ENCODE data around the gene COMMD8. TPM values are rescaled to one million over a fixed set of nuclear protein-coding genes. Genes with fewer than 3 reads are reported as not detected.
"Not testable (repeated sequence)": the region's sequence is repeated elsewhere in the genome, so short reads cannot be mapped to it uniquely, and the experiment has no call there.

COMMD8 gene
- total and polyA plus RNA-seq, 3 donors from 2014 or later: 15.2 to 30.2 (median 17.8) TPM

DNA sequence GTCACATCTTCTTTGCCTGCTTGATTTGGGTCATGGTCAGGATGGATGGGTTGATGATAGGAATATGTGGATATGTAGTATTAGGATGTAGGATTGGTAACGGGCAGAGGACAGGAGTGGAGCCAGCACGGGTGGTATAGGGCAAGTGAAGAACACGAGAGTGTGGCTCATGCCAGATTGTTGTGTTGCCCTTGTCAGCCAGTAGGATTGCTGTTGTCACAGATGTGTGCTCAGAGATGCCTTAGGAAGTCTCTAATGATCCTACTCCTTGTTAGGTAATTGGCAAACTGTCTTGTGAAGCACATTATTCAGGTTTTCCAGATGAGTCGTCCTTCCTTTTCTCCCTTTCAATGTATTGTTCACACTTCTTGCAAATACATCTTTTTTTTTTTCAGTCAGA, 27.0 kb upstream of the COMMD8 start:
- H3K4me3 ChIP-seq: no peak overlapping the region
- WGBS, 2 donors: 70 to 76% methylated on average over 4 of the region's 4 CpGs
- peaks cover 13% of the 10 kb centered on the region for H3K4me1 ChIP-seq
- no peaks in the 10 kb centered on the region for H3K9me3 ChIP-seq
- no peaks in the 10 kb centered on the region for H3K27me3 ChIP-seq
- no peaks in the 10 kb centered on the region for H3K36me3 ChIP-seq (ENCODE audit: low read depth, missing control alignments)
- intact Hi-C loops (cut with DNase I; ENCODE audit: low total_unique reads): no loop called here
- DNase-seq: no peak
- H3K27ac ChIP-seq: no peak overlapping the region
- TF ChIP-seq, protein P1, sequence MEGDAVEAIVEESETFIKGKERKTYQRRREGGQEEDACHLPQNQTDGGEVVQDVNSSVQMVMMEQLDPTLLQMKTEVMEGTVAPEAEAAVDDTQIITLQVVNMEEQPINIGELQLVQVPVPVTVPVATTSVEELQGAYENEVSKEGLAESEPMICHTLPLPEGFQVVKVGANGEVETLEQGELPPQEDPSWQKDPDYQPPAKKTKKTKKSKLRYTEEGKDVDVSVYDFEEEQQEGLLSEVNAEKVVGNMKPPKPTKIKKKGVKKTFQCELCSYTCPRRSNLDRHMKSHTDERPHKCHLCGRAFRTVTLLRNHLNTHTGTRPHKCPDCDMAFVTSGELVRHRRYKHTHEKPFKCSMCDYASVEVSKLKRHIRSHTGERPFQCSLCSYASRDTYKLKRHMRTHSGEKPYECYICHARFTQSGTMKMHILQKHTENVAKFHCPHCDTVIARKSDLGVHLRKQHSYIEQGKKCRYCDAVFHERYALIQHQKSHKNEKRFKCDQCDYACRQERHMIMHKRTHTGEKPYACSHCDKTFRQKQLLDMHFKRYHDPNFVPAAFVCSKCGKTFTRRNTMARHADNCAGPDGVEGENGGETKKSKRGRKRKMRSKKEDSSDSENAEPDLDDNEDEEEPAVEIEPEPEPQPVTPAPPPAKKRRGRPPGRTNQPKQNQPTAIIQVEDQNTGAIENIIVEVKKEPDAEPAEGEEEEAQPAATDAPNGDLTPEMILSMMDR (IDR thresholded peaks at IDR 0.05): peak in 1 of 3 experiments; percentile 33
- TF ChIP-seq POLR2A (IDR thresholded peaks at IDR 0.05): no peak

DNA sequence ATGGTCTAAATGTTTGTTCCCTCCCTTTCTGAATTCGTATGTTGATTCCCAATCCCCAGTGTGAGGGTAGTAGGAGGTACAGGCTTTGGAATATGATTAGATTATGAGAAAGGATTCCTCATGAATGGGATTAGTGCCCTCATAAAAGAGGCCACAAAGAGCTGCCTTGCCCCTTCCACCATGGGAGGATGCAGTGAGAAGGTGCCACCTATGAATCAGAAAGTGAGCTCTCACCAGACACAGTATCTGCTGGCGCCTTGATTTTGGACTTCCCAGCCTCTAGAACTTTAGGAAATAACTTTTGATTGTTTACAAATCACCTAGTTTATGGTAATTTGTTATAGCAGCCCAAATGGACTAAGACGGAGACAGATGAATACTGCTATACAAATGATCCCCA, 25.2 kb upstream of the COMMD8 start:
- DNase-seq: no peak
- intact Hi-C loops (cut with DNase I; ENCODE audit: low total_unique reads): no loop called here
- H3K27ac ChIP-seq: no peak overlapping the region
- H3K4me1 ChIP-seq: peaks cover 13% of the 10 kb centered on the region
- WGBS, 2 donors: 50 to 62% methylated on average over 3 of the region's 3 CpGs
- H3K27me3 ChIP-seq: no peaks in the 10 kb centered on the region
- H3K4me3 ChIP-seq: no peak overlapping the region
- TF ChIP-seq POLR2A (IDR thresholded peaks at IDR 0.05): no peak
- TF ChIP-seq, protein P1 (IDR thresholded peaks at IDR 0.05): no peak
- no peaks in the 10 kb centered on the region for H3K9me3 ChIP-seq
- no peaks in the 10 kb centered on the region for H3K36me3 ChIP-seq (ENCODE audit: low read depth, missing control alignments)

DNA sequence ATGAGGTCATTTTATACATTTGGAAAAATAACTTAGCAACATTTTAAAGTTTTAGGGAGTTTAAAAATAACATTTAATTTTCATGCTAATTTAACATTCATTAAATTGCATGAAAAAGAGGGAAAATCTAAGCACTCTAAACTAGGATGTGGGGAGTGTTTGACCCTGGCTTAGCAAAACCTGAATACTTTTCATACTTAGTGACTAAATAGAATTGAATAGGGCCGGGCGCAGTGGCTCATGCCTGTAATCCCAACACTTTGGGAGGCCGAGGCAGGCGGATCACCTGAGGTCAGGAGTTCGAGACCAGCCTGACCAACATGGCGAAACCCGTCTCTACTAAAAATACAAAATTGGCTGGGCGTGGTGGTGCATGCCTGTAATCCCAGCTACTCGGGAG, 23.2 kb upstream of the COMMD8 start:
- H3K36me3 ChIP-seq (ENCODE audit: low read depth, missing control alignments); DNase-seq; H3K9me3 ChIP-seq; intact Hi-C loops (cut with DNase I; ENCODE audit: low total_unique reads); H3K27me3 ChIP-seq; H3K27ac ChIP-seq: not testable (repeated sequence)
- Histone ChIP-seq H3K4me3 (peak overlapping the region; percentile 58 to 76), H3K4me1 (peaks cover 10% of the 10 kb centered on the region)
- 65 to 72% methylated on average over 9 of the region's 9 CpGs for WGBS, 2 donors

DNA sequence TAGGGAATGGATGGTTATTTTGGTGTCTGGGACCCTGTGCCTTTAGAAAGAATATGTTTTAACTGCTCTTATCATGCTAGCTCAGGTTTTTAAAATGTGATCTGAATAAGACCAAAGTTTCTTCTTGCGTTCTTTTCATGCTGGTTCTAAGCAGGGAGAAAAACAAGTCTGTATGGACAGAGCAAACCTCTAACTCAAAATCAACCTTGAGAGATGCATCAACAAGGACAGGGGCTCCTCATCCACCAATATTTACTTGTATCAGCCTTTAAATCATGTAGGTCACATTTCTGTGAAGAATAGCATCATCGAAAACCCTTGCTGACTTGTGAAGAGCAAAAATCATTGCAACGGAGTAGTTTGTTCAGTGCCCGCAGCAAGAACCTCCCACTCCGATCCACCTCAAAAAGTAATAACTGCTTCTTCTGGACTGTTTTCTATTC, 22.8 kb upstream of the COMMD8 start:
- Histone ChIP-seq H3K27ac (peak overlapping the region; percentile 87 to 94), H3K27me3 (no peaks in the 10 kb centered on the region), H3K4me3 (peak overlapping the region; percentile 58 to 76), H3K4me1 (peaks cover 10% of the 10 kb centered on the region), H3K9me3 (no peaks in the 10 kb centered on the region), H3K36me3 (ENCODE audit: low read depth, missing control alignments) (no peaks in the 10 kb centered on the region)
- 9 to 12% methylated on average over 5 of the region's 5 CpGs for WGBS, 2 donors
- no peak for DNase-seq
- intact Hi-C loops (cut with DNase I; ENCODE audit: low total_unique reads): no loop called here
- TF ChIP-seq, protein P1 (IDR thresholded peaks at IDR 0.05): no peak
- no peak for TF ChIP-seq POLR2A (IDR thresholded peaks at IDR 0.05)

- Histone ChIP-seq H3K36me3 (ENCODE audit: low read depth, missing control alignments) (no peaks in the 10 kb centered on the region), H3K4me3 (peak overlapping the region; percentile 58 to 76), H3K4me1 (peaks cover 8% of the 10 kb centered on the region), H3K9me3 (no peaks in the 10 kb centered on the region), H3K27me3 (no peaks in the 10 kb centered on the region), H3K27ac (peak overlapping the region; percentile 87 to 94)
- WGBS, 2 donors: 1% methylated on average over 14 of the region's 14 CpGs
- TF ChIP-seq, protein P1 (IDR thresholded peaks at IDR 0.05): no peak
- TF ChIP-seq POLR2A (IDR thresholded peaks at IDR 0.05): no peak
- DNase-seq: no peak
- intact Hi-C loops (cut with DNase I; ENCODE audit: low total_unique reads): no loop called here
Observed at GRCh38 chr4:47485768-47486167, 22.3 kb upstream of the COMMD8 start.
